Raji (cell line): ENCODE results near the gene TSPEAR.

ENCODE experiments used
- POLR2A ChIP-seq: IDR thresholded peaks from 2 replicates; pipeline ENCODE4 v1.6.1; 2011; ENCODE audit warnings: low read depth, low read length, control low read depth; ENCODE audit not compliant: insufficient read depth

Gene TSPEAR

DNA sequence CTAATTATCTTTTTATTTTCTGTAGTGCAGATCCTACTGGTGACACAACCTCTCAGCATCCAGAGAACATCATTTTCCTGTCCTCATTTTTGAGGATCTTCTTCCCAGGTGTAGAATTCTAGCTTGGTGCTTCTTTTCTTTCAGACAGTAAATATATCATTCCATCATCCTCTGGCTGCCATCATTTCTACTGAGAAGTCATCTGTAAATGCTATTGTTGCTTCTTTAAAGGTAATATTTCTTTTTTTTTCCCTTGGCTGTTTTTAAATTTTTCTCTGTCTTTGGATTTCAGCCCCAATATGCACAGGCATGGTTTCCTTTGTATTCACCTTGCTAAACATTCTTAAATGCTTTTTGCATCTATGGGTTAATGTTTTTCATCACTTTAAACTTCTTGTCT is 87.8 kb downstream of the TSPEAR start:
- no peak for TF ChIP-seq POLR2A

DNA sequence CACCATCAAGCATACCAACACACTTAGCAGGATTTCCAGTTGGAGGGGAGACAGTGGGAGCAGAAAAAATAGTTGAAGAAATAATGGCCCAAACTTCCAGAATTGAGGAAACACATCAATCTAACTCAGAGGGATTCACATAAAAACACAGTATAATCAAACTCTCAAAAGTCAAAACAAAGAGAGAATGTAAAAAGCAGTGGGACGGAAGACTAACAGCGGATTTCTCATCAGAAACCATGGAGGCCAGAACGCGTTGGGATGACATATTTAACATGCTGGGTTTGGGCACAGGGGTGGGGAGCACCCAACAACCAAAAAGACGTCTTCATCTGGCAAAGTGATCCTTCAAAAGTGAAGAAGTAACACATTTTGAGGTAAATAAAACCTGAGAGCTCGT is 91.5 kb downstream of the TSPEAR start:
- no peak for TF ChIP-seq POLR2A

DNA sequence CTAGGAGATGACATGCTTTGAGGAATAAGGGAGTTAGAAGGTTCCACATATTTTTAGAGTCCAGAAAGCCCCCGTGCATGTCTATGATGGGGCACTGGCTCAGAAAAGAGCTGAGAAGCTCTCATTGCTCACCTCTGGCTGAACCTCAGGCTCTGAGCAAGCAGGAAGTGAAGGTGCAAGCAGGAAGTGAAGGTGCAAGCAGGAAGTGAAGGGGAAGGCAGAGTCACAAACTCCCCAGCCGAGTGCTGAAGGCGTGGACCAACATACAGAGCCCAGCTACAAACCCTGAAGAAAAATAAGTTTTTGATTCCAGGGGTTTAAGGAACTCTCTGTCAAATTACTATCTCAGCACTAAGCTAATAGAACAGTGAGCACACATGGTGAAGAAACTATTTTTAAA is 92.5 kb downstream of the TSPEAR start:
- no peak for TF ChIP-seq POLR2A

GRCh38 chr21:44618504-44618903 is 92.9 kb downstream of the TSPEAR start:
- no peak for TF ChIP-seq POLR2A

DNA sequence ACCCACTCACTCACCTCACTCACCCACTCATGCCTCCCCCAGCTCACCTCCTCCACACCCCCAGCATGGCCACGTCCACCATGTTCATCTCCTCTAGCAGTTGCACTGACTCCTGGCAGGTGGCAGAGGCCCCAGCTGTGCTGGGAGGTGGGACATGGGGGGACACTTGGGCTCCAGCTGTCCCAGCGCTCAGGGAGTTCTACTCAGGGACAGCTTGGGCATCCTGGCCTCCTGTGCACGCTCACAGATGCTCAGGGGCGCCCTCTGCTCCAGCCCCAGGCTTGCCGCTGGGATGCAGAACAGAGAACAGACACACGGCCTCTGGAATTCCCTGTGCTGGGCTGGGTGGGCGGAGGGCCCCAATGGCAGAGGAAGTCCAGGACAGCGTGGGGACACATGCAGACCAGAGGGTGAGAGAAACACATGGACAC is 94.3 kb downstream of the TSPEAR start:
- no peak for TF ChIP-seq POLR2A

DNA sequence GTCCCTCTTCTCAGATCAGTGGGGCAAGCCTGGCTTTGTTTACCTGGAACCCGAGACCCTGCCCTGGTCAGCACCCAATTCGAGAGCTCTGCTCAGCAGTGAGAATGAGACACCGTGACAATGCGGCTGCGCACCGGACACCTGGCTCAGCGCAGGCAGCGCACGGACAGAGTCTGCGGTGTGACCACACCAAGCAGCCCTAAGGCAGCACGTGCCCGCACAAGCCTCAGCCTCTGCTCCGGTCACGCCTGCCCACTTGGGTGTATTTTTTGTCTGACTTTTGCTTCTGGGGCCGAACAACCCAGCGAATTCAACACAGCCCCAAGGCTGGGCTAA is 94.8 kb downstream of the TSPEAR start:
- TF ChIP-seq POLR2A, result no peak

DNA sequence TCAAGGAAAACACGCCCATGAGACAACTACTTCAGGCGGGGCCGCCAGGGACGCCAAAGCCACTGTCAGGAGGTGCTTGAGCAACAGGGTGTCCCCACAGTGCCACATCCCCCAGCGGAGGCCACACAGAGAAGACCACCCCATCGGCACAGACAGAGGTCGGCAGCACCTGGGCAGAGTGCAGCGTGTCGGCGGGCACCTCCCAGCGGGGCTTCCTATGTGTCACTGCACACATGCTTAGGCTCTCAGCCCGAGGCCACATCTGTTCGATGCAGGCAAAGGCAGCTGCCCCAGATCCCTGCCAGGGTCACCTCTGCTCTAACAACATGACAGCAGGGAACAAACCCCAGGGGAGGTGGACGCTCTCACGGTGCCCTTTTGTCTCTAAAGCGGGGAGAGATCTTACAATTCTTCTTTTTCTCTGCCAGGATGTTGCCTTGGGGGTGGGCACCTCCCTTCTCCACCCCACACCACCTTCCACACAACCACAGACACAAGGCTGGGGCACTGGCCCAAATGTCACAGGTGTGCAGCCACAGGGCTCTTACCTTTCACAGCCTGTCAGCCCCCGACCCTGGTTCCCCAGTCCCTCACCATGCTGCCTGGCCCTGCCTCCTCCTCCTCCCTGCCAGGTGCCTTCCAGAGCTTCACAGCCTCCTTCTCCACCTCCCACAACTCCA is 95.3 kb downstream of the TSPEAR start:
- TF ChIP-seq POLR2A, result no peak

DNA sequence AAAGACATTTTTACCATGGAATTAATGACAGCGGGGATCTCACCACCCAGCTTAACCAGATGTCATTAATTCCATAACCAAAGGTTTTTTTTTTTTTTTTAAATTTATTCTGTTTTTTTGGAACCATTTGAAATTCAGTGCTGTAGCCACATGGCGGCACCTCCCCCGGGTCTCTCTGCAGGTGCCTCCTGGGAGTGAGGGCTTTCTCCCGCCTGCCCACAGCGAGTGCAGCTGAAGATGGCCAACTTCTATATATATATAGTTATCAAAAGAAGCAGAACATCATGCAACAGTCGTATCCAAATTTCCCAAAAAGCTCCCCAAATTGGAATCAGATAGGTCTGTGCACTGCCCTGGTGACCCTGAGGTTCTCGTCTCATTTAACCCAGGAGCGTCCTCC is 95.9 kb downstream of the TSPEAR start:
- no peak for TF ChIP-seq POLR2A

DNA sequence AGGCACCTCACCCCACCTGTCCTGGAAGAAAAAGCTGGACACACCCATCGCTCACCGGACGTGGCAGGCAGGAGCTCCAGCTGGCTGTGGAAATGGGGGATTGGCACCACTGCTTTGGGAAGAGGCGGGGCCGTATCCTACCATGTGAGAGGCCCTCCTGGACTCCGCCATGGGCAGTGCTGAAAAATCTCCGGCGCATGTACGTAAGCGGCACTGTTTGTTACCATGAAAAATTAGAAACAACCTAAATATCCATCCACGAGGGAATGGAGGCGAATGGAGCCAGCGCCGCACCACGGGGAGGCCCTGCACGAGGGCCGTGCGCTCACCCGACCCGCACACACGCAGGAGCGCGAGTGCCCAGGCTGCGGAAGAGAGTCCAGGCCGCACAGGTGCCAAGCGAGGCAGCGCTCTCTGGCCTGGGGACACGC is 96.4 kb downstream of the TSPEAR start:
- no peak for TF ChIP-seq POLR2A

DNA sequence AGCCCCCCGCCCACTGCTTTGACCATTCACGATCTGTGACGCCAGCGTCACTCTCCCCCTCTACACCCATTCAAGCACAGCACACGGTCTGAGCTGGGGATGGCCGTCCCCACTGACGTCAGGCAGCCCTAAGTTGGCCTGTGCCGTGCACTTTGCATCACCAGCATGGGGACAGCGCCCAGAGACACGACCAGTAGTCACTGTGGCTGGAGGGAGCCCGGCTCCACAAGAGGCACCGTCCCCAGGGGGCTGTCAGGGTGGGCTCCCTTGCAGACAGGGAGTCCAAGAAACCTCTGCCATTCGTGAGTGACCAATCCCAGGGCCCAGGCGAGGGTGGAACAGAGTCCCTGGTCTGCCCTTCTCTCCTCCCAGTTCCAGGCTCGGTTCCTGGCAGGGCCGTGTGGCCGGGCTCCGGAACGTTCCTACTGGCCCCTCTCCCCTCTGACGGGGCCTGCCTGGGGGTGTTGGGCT is 97.2 kb downstream of the TSPEAR start:
- no peak for TF ChIP-seq POLR2A

DNA sequence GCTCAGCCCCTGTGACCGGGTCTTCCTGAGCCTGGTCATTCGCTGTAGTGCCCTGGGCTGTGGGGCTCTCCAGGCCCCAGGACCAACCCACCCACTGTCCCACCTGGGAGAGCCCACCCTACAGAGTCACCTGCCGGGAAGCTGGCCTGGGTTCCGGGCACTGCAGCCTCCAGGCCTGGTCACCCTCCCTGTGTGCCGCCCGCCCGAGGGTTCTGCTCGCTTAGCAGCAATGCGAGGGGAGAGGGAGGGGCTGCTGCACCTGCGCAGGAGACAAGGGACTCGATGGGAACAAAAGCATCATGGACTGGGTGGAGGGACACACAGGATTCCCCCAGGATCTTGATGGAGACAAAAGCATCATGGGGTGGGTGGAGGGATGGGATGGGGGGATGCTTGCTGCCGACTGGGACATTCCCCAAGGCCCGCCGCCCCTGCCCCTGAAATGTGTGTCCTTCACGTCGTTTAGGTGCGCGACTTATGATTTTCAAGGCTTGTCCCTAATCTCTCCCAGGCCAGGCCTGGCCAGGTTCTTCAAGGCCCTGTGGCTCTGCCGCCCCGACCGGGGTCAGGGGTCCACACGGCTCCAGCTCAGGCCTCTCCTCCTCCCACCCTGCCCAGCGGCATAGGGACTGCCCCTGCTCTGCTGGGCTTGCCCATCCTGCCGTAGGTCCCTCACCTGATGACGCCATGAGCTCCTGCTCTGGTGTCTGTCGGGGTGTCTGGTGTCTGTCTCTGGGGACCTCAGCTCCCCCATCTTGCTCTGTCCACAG is 97.8 kb downstream of the TSPEAR start:
- TF ChIP-seq POLR2A, result no peak

DNA sequence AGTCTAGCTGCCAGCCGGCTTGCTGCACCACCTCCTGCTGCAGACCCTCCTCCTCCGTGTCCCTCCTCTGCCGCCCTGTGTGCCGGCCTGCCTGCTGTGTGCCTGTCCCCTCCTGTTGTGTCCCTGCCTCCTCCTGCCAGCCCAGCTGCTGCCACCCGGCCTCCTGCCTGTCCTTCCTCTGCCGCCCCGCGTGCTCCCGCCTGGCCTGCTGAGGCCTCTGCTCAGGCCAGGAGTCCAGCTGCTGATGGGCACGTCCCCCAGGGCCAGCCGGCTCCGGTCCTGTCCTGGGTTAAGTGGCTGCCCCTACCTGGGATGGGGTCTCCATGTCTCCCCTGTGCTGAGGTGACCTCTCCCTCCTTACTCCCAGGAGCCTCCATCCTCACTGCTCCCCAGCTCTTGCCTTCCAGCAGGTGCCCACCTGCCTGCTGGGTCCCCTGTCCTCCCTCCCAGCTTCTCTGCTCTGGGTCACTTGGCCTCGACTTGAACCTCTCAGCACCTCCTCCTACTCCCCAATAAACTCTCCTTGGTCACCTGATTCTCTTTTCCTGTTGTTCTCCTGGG is 98.6 kb downstream of the TSPEAR start:
- TF ChIP-seq POLR2A, result no peak

GRCh38 chr21:44612029-44612486 is 99.3 kb downstream of the TSPEAR start, which contains the start of gene KRTAP10-8:
TSS of gene KRTAP10-8 (plus strand) at chr21:44612079. CDS start at chr21:44612101, 22 bp downstream.
- TF ChIP-seq POLR2A, result no peak

DNA sequence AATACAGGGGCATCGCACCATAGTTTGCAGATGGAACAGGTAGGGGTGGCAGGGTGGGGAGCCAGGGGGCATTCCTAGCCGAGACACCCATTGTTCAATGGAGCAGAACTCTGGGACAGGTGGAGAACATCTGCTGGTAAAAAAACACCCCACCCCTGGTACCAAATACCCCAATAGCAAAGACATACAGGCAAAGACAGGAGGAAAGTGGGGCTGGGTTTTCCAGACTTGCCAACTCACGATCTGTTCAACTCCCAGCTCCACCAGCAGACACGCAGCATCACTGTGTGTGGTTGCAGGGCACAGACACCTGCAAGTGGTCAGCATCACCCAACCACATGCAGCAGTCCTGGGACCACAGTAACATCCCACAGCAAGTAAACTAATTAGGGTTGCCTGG is 99.8 kb downstream of the TSPEAR start:
- TF ChIP-seq POLR2A, result no peak

DNA sequence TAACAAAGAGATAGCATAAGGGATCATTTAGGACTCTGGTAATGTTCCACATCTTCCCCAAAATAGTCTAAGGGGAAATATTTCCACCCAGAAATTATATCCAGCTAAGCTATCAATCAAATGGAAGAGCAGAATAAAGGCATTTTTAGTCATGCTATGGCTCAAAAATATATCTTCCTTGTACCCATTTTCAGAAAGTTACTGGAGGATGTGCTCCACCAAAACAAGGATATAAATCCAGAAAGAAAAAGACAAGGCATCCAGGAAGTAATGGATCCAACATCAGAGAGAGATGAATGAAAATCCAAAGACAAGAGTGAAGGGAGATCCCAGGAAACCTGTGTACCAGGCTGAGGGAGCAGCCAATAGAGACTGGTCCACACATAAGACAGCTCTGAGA is 102.2 kb downstream of the TSPEAR start:
- TF ChIP-seq POLR2A, result no peak

DNA sequence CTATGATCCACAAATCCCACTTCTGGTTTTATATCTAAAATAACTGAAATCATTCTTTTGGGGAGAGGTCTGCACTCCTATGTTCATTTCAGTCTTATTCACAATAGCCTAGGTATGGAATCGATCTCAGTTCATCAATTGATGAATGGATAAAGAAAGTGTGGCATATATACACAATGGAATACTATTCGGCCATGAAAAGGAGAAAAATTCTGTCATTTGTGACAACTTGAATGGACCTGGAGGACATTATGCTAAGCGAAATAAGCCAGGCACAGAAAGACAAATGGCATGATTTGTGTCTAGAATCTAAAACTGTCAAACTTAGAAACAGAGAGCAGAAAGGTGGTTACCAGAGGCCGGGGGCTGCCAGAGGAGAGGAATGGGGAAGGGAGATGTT is 104.9 kb downstream of the TSPEAR start:
- TF ChIP-seq POLR2A, result no peak
